OCI-LY7 (cell line): Measurements from ENCODE around the gene NSL1.

ENCODE experiments used
- CTCF ChIP-seq: fragments of 200-600 bp; sonication (generic); conservative IDR thresholded peaks from 2 replicates; pipeline ENCODE4 v1.5.1; 2014; ENCODE audit warnings: mild to moderate bottlenecking, antibody characterized with exemption, low read length, moderate library complexity, mixed read lengths
- EZH2phosphoT487 ChIP-seq: fragments of 200-600 bp; sonication (generic); IDR thresholded peaks from 2 replicates; pipeline ENCODE4 v1.6.1; 2018; ENCODE audit warnings: low read depth, borderline replicate concordance, mild to moderate bottlenecking, mixed run types, antibody characterized with exemption, low read length, moderate library complexity, mixed read lengths

DNA sequence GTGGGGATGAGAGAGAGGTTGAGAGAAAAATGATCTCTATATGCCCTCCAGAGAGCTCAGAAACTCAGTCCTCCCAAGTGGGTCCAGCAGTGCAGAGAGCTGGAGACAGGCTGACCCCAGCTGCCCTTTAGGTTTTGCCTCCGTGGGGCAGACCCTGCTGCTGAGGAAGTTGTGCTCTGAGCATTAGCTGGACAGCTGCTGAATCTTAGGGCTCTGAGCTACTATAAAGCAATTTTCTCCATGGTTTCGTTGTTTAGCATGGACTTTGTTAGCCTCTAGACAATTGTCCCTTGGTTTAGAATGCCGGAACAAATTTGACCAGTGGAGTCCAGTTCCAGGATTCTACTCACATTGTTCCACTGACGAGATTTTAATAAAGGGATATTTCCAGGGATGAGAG lies 114.0 kb downstream of the NSL1 start:
- TF ChIP-seq CTCF (no peak), EZH2phosphoT487 (no peak)
